Keratinocyte (primary cell): ENCODE measurements around the gene CIDEA.

Experiments used
- EZH2 ChIP-seq: IDR thresholded peaks from one replicate; pipeline ENCODE4 v1.6.1; 2012; ENCODE audit warnings: inconsistent platforms, mild to moderate bottlenecking, low read length, moderate library complexity
- TF ChIP-seq, protein P1 (sequence below), 3 experiments: IDR thresholded peaks in 1 of 3; conservative IDR thresholded peaks in 1 of 3; optimal IDR thresholded peaks in 1 of 3; 2 replicates in 2 of 3; 3 replicates in 1 of 3; pipeline versions ENCODE3 to v1.5.1; 2011; ENCODE audit warnings: low read length in 3 of 3, mild to moderate bottlenecking in 3 of 3, moderate library complexity in 2 of 3, control low read depth in 1 of 3, inconsistent platforms in 1 of 3; ENCODE audit not compliant: insufficient read depth in 2 of 3; ENCODE audit errors: extremely low read depth in 1 of 3

DNA sequence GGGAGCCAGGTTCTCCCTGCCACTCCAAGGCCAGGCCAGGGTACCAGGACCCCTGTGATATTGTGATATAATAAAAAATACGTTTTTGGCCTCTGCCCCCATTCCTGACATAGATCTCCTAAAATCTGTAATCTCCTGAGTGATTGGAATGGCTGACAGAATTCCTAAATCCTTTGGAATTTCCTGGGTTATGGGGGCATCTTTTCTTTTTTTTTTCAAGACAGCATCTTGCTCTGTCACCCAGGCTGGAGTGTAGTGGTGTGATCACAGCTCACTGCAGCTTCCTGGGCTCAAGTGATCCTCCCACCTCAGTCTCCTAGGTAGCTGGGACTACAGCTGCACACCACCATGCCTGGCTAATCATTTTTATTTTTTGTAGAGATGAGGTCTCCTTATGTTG, 27.7 kb downstream of the CIDEA start:
- TF ChIP-seq, protein P1, sequence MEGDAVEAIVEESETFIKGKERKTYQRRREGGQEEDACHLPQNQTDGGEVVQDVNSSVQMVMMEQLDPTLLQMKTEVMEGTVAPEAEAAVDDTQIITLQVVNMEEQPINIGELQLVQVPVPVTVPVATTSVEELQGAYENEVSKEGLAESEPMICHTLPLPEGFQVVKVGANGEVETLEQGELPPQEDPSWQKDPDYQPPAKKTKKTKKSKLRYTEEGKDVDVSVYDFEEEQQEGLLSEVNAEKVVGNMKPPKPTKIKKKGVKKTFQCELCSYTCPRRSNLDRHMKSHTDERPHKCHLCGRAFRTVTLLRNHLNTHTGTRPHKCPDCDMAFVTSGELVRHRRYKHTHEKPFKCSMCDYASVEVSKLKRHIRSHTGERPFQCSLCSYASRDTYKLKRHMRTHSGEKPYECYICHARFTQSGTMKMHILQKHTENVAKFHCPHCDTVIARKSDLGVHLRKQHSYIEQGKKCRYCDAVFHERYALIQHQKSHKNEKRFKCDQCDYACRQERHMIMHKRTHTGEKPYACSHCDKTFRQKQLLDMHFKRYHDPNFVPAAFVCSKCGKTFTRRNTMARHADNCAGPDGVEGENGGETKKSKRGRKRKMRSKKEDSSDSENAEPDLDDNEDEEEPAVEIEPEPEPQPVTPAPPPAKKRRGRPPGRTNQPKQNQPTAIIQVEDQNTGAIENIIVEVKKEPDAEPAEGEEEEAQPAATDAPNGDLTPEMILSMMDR (optimal IDR thresholded peaks at IDR 0.05 in 1 of 3, IDR thresholded peaks at IDR 0.05 in 1 of 3, conservative IDR thresholded peaks at IDR 0.05 in 1 of 3; ENCODE audit: extremely low read depth in 1 of 3, insufficient read depth in 2 of 3, low read length in 3 of 3), result no peak
- no peak for TF ChIP-seq EZH2
